ENCODE results near the gene ERICH2.
A peak's percentile ranks its signal among the peaks of the same experiment; 100 is the strongest.
"Not testable (repeated sequence)": the region's sequence is repeated elsewhere in the genome, so short reads cannot be mapped to it uniquely, and the experiment has no call there.

ERICH2 gene, protein sequence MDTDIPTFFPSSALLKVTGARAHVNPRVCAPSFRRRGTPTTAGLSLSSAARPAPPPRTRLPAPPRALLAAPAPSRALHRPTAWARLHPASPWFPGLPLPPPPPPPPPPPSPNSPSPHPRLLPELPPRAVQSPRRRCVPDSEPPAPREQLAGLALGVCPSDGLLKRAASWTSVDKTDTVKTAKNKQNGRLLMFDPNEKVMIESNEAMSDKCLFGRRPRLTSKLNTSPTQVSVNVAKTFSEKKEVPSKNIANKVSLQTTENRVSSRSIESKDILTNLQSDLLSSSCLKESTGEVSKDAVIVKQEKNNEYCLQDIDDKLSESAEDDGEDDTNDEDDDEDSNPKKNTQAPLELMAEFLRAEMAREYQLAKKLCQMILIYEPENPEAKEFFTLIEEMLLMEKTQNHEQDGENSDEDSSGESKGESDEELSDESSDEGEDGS

DNA sequence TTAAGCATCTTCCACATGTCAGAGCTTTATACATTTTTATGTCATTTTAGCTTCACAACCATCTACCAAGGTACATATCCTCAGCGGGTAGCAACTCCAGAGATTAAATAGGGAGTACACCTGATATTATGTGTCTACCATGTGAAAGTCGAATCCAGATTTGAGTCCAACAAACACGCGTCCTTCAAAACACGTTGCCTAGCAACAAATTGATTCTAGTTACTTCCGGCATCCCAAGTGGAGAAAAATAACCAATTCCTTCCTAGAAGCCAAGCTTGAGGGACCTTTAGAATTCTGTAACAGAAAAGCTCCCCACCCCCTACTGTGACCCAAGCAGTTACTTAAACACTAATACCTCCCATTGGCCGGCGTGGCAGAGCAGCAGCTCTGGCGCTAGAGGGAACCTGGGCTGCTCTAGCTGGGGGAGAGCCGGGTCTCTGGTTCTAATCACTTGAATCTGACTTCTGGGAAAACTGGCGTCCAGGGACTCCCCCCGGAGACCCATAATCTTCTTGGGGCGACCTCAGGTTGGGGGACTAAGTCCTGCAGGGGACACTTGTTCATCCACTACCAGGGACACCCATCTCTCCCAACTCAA, at the start of gene ERICH2:
Gene ERICH2 (plus strand): TSS at position 371 of the 598 bp plus-strand sequence. CDS start 304 bp downstream, outside the sequence.
- peak; percentile 22 for DNase-seq (ENCODE audit: low read depth)

- no peak for DNase-seq (ENCODE audit: low read depth)
Measured at GRCh38 chr2:170721678-170722077, 48.5 kb upstream of the ERICH2 start.

- DNase-seq (ENCODE audit: low read depth): no peak
Measured at GRCh38 chr2:170722301-170722700, 47.9 kb upstream of the ERICH2 start.

- no peak for DNase-seq (ENCODE audit: low read depth)
Measured at GRCh38 chr2:170723446-170723958, 46.7 kb upstream of the ERICH2 start.

DNA sequence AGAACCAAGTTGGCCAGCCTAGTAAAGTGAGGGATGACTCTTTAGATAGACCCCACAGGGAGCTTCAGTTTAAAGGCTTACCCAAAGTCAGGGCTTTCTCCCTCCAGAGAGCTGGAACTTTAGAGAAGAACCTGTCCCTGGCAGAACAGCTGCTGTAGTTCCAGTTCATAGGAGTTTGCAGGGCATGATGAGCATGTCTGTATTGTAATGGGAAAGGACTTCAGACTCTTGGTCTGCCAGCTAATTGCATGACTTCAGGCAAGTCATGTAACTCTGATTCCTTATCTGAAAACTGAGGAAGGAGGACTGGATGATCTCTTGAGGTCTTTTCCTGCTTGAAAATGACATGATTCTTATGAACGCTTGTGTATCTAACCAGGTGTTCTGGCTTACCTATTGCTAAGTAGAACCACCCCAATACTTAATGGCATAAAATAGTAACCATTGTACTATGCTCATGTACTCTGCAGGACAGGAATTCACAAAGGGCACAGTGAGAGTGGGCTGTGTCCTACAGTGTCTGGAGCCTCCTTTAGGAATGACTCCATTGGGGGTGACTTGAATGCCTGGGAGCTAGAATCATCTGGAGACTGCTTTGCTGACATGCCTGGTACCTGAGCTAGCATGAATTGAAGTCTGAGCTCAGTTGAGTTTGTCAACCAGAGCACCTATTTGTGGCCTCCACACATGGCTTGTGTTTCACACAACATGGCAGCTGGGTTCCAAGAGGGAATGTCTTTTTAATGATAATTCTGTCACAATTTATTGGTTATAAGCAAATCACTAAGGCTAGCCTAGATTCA, 36.2 kb upstream of the ERICH2 start:
- no peak for DNase-seq (ENCODE audit: low read depth)

DNA sequence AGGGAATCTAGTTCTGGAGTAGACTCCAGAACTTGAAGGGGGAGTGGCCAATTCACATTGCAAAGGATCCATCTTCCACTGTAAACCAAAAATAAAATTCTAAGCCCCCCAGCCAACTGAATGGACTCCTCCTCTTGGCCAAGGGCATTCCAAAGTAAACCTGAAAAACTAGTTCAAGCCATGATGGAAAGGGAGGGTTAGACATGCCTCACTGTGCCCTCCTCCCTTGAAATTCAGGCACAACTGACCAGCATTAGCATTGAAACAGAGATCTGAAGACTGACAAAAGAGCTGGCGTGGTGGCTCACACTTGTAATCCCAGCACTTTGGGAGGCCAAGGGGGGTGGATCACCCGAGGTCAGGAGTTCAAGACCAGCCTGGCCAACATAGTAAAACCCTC, 35.6 kb upstream of the ERICH2 start:
- DNase-seq (ENCODE audit: low read depth): not testable (repeated sequence)

- no peak for DNase-seq (ENCODE audit: low read depth)
Measured at GRCh38 chr2:170736628-170737027, 33.5 kb upstream of the ERICH2 start.

- no peak for DNase-seq (ENCODE audit: low read depth)
Measured at GRCh38 chr2:170737406-170737805, 32.8 kb upstream of the ERICH2 start.

DNA sequence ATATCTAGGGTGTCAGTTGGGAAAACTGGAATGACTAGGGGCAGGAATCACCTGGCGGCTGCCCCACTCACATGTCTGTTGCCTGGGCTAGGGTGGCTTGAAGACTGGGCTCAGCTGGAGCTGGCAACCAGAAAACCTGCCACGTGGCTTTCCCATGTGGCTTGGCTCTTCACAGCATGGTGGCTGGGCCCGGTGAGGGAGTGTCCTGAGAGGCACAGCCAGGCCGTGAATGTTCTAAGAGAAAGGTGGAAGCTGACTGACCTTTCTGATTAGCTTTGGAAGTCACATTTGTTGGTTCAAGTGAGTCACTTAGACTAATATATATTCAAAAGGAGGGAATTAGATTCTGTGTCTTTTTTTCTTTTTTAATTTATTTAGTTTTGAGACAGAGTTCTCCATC, 32.4 kb upstream of the ERICH2 start:
- no peak for DNase-seq (ENCODE audit: low read depth)

GRCh38 chr2:170739048-170739447, 31.1 kb upstream of the ERICH2 start:
- no peak for DNase-seq (ENCODE audit: low read depth)

DNA sequence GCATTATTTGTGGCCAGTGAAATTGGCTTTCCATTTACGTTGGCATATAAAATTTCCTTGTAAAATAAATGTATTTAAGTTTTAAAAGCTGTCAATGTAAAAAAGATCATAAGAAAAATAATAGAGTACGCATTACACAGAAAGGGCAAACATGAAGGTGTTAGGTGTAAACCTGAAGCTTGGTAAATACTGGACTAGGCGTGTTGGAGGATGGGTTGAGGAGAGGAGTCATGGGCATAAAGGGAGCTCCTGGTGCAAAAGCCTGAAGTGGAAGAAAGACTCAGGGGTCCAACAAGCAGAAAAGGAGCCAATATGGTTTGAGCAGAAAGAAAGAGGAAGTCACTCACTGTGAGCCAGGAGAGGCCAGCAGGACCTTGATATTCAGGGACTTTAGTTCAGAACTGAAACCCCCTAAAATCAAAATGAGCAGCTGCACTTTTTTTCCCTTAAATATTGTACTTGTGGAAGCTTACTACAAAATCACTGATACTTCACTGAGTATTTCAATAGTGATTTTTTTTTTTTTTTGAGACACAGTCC, 30.6 kb upstream of the ERICH2 start:
- DNase-seq (ENCODE audit: low read depth): no peak

DNA sequence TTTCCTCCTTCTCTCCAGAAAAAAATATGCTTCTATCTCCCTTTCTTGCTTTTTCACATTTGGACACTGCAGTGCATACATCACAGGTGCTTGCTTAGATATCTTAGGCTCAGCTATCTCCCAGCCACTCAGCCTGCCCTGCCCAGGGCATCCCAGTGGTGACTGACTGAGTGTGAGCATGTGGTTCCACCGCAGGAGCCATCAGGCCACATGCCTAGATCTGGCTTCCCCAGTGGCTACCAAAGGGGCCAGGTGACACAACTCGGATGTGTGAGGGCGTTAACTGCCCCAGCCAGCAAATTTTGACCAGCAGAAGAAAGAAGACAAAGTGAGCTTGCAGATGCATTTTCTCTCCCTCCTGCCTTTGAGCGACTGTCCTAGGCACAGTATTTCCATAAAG, 29.5 kb upstream of the ERICH2 start:
- DNase-seq (ENCODE audit: low read depth): no peak

DNA sequence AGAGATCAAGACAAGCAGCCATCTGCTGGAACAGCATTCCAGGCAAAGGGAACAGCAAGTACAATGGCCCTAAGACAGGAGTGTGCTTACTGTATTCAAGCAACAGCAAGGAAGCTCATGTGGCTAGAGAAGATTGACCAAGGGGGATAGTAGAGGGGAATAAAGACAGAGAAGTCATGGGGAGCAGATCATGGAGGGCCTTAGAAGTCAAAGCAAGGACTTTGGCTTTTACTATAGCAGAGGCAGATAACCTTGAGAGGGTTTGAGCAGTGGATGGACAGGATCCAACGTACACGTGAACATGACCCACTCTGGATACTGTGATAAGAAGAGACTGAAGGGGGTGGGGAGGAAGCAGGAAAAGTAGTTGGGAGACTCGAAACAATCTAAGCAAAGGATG, 28.2 kb upstream of the ERICH2 start:
- DNase-seq (ENCODE audit: low read depth): no peak

DNA sequence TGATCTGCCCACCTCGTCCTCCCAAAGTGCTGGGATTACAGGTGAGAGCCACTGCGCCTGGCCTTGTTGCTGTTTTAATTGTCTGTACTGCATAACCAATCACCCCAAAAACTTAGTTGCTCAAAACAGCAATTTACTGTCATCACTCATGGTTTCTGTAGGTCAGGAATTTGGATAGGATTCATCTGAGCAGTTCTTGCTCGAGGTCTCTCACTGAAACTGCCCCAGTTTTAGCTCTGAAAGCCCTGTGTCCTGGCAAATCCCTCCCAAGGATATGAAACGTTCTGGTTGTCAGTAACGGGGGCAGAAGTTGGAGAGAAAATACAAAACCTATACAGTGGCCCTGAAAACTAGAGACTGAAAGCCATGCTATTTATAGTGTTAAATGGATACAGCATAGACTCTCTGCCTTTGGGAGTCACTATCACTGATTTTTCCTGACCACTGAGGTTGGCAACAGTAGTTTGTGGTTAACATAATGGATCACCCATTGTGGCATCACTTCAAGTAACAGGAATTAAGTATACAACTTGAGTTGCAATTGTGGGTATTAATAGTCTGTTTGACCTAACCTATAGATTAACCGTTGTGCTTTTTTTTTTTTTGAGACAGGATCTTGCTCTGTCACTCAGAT, 27.2 kb upstream of the ERICH2 start:
- DNase-seq (ENCODE audit: low read depth): no peak

DNA sequence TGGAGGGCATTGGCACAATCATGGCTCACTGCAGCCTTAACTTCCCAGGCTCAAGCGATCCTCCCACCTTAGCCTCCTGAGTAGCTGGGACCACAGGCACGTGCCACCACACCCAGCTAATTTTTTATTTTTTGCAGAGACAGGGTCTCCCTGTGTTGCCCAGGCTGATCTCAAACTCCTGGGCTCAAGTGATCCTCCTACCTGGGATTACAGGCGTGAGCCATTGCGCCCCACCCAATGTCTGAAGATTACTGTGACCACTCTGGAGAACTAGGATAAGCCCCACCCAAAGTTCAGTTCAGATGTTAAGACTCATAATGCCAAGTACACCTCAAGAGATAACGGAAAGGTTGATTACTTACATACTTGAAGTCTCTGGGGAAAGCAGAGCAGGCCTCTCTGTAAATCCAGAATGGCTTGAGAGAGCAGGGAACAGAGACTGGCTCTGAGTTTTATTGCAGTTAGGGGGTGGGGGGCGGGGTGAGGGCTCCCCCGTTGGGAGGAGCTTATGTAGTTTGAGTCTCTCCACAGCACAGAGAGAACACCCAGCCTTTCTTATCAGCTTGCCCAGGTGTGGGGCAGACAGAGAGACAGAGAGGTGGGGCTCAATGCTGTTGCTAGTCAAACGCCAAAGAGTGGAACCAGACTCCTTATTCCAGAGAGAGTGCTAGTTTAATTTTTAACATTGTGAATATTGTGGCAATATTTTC, 26.5 kb upstream of the ERICH2 start:
- no peak for DNase-seq (ENCODE audit: low read depth)

DNA sequence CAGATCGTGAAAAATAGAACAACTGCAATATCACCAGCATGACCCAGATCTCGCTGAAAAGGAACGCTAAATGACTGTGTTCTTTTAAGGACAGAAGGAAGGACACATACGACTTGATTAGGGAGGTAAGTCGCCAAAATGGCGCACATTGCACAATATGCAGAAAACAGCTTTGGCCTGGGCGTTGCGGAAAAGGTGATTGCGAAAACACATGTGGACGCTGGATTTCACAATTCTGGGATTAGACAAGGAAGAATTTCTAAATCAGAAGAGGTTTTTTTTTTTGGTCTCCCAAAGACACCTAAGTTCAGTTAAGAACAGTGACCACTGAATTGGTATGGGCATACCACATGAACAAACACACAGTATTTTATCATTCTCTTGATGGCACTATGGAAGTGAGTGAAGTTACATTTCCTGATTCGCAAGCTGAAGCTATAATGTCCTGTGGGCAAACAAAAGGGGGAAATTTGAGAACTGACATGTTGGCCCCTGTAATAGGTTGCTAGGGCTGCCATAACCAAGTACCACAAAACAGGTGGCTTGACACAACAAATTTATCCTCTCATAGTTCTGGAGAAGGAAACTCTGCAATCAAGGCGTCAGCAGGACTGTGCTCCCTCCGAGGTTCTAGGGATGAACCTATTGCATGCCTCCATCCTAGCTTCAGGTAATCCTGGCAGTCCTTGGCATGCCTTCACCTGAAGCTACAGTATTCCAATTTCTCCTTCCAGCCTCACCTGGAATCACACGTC, 25.8 kb upstream of the ERICH2 start:
- no peak for DNase-seq (ENCODE audit: low read depth)

DNA sequence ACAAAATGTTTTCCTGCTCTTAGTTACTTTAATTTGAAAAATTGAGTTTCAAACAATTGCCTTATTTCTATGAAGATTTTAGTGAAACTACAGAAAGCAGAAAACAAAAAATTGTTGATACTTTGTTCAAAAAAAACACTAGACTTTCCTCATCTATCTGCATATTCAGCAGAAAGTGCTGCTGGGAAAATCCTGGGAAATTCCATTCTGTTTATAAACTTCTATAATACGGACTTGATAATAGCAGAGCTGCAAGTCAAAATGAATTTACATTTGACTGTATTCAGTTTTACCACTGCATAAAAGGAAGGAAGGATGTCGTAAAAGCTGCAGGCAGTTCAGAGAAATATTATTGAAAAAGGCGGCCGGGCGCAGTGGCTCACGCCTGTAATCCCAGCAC, 24.9 kb upstream of the ERICH2 start:
- no peak for DNase-seq (ENCODE audit: low read depth)

- DNase-seq (ENCODE audit: low read depth): no peak
Measured at GRCh38 chr2:170747921-170748320, 22.3 kb upstream of the ERICH2 start.

GRCh38 chr2:170751555-170751954, 18.6 kb upstream of the ERICH2 start:
- not testable (repeated sequence) for DNase-seq (ENCODE audit: low read depth)

DNA sequence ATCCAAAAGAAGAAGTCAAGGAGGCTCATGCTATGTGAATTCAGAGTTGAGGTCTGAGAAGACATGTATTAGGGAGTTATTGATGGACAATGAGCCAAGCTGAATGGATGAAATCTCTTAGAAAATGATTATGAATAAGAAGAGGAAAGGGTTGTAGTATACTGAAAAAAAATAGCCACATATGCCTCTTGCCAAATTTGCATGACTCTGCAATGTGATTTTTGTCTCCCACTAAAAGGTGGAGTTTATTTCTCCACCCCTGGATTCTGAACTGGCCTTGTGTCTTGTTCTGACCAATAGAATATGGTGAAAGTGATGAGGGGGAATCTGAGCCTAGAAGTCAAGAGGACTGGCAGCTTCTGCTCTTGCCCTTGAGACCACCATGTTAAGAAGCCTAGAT, 8.6 kb upstream of the ERICH2 start:
- no peak for DNase-seq (ENCODE audit: low read depth)

Data from activated T-cell treated with anti-CD3 and anti-CD28 coated beads for 48 hours (primary cell).